Endothelial cell of umbilical vein (primary cell): Measurements from ENCODE around the gene RGS7.

ENCODE experiments used
- CTCF ChIP-seq, 2 donors: IDR thresholded peaks; 1 replicate in 1 of 2; 2 replicates in 1 of 2; pipeline ENCODE4 v1.5.1; 2011; ENCODE audit warnings: low read length in 2 of 2, mild to moderate bottlenecking in 2 of 2, moderate library complexity in 2 of 2, control low read depth in 1 of 2, inconsistent platforms in 1 of 2, low read depth in 1 of 2; ENCODE audit not compliant: insufficient read depth in 1 of 2; ENCODE audit errors: extremely low read depth in 1 of 2
- EZH2 ChIP-seq: IDR thresholded peaks from 2 replicates; pipeline ENCODE4 v1.6.1; 2012; ENCODE audit warnings: borderline replicate concordance, low read depth, mild to moderate bottlenecking, moderate library complexity, low read length, inconsistent platforms; ENCODE audit not compliant: severe bottlenecking
- FOS ChIP-seq: IDR thresholded peaks from 2 replicates; pipeline ENCODE4 v1.6.1; 2011; ENCODE audit warnings: mild to moderate bottlenecking, low read length, moderate library complexity, borderline replicate concordance; ENCODE audit not compliant: insufficient read depth
- GATA2 ChIP-seq: IDR thresholded peaks from 2 replicates; pipeline ENCODE4 v1.7.0; 2011; ENCODE audit warnings: low read depth, mild to moderate bottlenecking, moderate library complexity, mixed read lengths, low read length; ENCODE audit not compliant: insufficient read length, insufficient read depth
- JUN ChIP-seq: IDR thresholded peaks from 2 replicates; pipeline ENCODE4 v1.6.1; 2011; ENCODE audit warnings: borderline replicate concordance, low read depth; ENCODE audit not compliant: insufficient read length, insufficient read depth
- MAX ChIP-seq: IDR thresholded peaks from 2 replicates; pipeline ENCODE4 v1.6.1; 2011; ENCODE audit not compliant: insufficient read depth, insufficient read length
- MYC ChIP-seq: IDR thresholded peaks from one replicate; pipeline ENCODE4 v1.6.1; 2011; ENCODE audit warnings: mild to moderate bottlenecking, low read depth, low read length
- POLR2A ChIP-seq: IDR thresholded peaks from 2 replicates; pipeline ENCODE4 v1.6.1; 2012; ENCODE audit warnings: low read depth, mild to moderate bottlenecking, control low read depth, low read length
- POLR2AphosphoS5 ChIP-seq: IDR thresholded peaks from 2 replicates; pipeline ENCODE4 v1.6.1; 2012; ENCODE audit warnings: low read depth, mild to moderate bottlenecking, control low read depth, low read length, moderate library complexity; ENCODE audit not compliant: insufficient read depth

- TF ChIP-seq CTCF (IDR thresholded peaks at IDR 0.05; ENCODE audit: extremely low read depth in 1 of 2, insufficient read depth in 1 of 2, low read depth in 1 of 2, low read length in 2 of 2) (no peak), POLR2A (no peak), EZH2 (no peak), POLR2AphosphoS5 (no peak), FOS (no peak), MAX (no peak), JUN (no peak), MYC (no peak), GATA2 (no peak)
Measured at GRCh38 chr1:241166625-241167024, 190.4 kb downstream of the RGS7 start.
